Adrenal gland (tissue), 12 donors: Measurements from ENCODE around the gene MAPK13. TPM values are rescaled to one million over a fixed set of nuclear protein-coding genes. Genes with fewer than 3 reads are reported as not detected.

Experiments used
- DNase-seq, 7 donors: peaks; one replicate each; pipeline ENCODE4 v3.0.0-alpha.2; 2019 to 2020
- H3K27ac ChIP-seq, 5 donors: fragments of 200-600 bp; sonication (generic) in 4 of 5; 1 replicate in 3 of 5; 2 replicates in 2 of 5; pipeline versions ENCODE4 v1.5.1 to v1.8.0; 2016 to 2020; ENCODE audit warnings: mild to moderate bottlenecking in 1 of 5
- H3K27me3 ChIP-seq: fragments of 200-600 bp; 2 replicates; pipeline ENCODE4 v1.8.0; 2021
- H3K36me3 ChIP-seq, 2 donors: fragments of 200-600 bp; replicated peaks in 1 of 2; 1 replicate in 1 of 2; 2 replicates in 1 of 2; pipeline versions ENCODE4 v1.5.1 to v1.8.0; 2018 to 2022
- H3K4me1 ChIP-seq, 2 donors: fragments of 200-600 bp; replicated peaks in 1 of 2; 1 replicate in 1 of 2; 2 replicates in 1 of 2; pipeline versions ENCODE4 v1.5.1 to v1.8.0; 2018 to 2021
- H3K4me3 ChIP-seq, 4 donors: fragments of 200-600 bp; sonication (generic) in 3 of 4; one replicate each; pipeline ENCODE4 v1.5.1; 2016 to 2018
- H3K9me3 ChIP-seq, 3 donors: fragments of 200-600 bp; sonication (generic) in 1 of 3; replicated peaks in 1 of 3; 1 replicate in 2 of 3; 2 replicates in 1 of 3; pipeline versions ENCODE4 v1.5.1 to v1.8.0; 2016 to 2021
- POLR2A ChIP-seq, 2 donors: fragments of 450-650 bp; IDR thresholded peaks; one replicate each; pipeline ENCODE4 v1.6.1; 2017; ENCODE audit warnings: antibody characterized with exemption in 2 of 2, mild to moderate bottlenecking in 2 of 2, moderate library complexity in 1 of 2
- WGBS, 4 donors: extraction: QIAGEN DNeasy Blood & Tissue Kit in 2 of 4; methylation state at CpG; one replicate each; pipeline versions ENCODE4 v1.1.5 to v1.1.7; 2013 to 2017; 5-methylcytosine and 5-hydroxymethylcytosine counted together
- intact Hi-C, 2 donors: fragments of 100-400 bp; cut with DNase I; formaldehyde crosslinking; loops; one replicate each; pipeline versions ENCODE4 v1.14.1 to v1.15.0; 2022 to 2023
- polyA plus RNA-seq, 3 donors: library from polyadenylated mRNA; stranded (reverse); fragments of 200-250 nt in 2 of 3; fragments of 350-450 nt in 1 of 3; fragmentation: Illumina TruSeq in 1 of 3; extraction: RNeasy Lipid Tissue Mini Kit (QIAGEN cat#74804) in 1 of 3; gene quantifications; one replicate each; pipeline ENCODE4 v1.2.3, GENCODE V29; 2013 to 2014
- total RNA-seq, 9 donors: library from RNA; depleted of rRNA in 4 of 9; stranded (reverse); fragments of >200 nt in 4 of 9; fragments of 120-200 nt in 1 of 9; fragmentation: NEBNext Ultra II Directional in 1 of 9; extraction: Animal tissue kit (Norgen Biotek cat#: 25700) in 1 of 9; gene quantifications; one replicate each; pipeline versions ENCODE4 v1.1.0 to v1.2.4, GENCODE V29; 2013 to 2023
- TF ChIP-seq, protein P1 (sequence below), 6 experiments: fragments of 450-650 bp in 4 of 6; fragments of 200-600 bp in 2 of 6; sonication (generic) in 1 of 6; IDR thresholded peaks; 1 replicate in 5 of 6; 2 replicates in 1 of 6; pipeline versions ENCODE4 v1.5.1 to v1.8.0; 2016 to 2021; ENCODE audit warnings: antibody characterized with exemption in 6 of 6, mild to moderate bottlenecking in 2 of 6, moderate library complexity in 1 of 6
- donor health status: healthy with polysubstance abuse.
- donor health status: Bipolar disorder and iron deficiency.
- donor health status: DM: yes; HTN: yes; CAD: no.
- donor health status: DM: no; HTN: no; CAD: no.
- donor health status: DM: no; HTN: no; CAD: no.
- donor health status: DM: yes; HTN: yes; CAD: no.

Gene MAPK13
- total and polyA plus RNA-seq, 12 donors = 30.0 to 148 (median 83.4) TPM

DNA sequence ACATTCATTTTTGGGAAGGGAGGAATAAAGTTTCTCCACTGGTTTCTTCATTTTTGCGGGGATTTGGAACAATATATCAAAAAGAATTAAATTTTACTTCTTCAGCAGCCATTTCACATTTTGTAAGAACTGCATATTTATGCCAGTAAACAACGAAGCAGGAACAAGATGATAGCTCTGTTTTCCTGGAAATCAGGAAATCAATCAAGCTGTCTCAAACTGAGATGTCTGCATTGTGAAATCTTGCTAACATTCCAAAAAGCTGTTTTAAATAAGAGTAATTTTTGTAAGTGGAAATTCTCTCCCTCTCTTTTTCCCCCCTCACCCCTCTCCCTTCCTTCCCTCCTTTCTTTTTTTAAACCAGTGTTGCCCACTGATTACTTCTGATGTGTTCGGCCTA lies 20.0 kb downstream of the MAPK13 start:
- Histone ChIP-seq H3K27me3 (no peaks in the 10 kb centered on the region), H3K4me3 (no peak overlapping the region), H3K4me1 (peaks cover 24 to 35% of the 10 kb centered on the region in 2 donors), H3K36me3 (no peaks in the 10 kb centered on the region), H3K9me3 (no peaks in the 10 kb centered on the region), H3K27ac (peak overlapping the region in 4 of 5 donors; percentile 41 to 78 (median 76))
- TF ChIP-seq, protein P1, sequence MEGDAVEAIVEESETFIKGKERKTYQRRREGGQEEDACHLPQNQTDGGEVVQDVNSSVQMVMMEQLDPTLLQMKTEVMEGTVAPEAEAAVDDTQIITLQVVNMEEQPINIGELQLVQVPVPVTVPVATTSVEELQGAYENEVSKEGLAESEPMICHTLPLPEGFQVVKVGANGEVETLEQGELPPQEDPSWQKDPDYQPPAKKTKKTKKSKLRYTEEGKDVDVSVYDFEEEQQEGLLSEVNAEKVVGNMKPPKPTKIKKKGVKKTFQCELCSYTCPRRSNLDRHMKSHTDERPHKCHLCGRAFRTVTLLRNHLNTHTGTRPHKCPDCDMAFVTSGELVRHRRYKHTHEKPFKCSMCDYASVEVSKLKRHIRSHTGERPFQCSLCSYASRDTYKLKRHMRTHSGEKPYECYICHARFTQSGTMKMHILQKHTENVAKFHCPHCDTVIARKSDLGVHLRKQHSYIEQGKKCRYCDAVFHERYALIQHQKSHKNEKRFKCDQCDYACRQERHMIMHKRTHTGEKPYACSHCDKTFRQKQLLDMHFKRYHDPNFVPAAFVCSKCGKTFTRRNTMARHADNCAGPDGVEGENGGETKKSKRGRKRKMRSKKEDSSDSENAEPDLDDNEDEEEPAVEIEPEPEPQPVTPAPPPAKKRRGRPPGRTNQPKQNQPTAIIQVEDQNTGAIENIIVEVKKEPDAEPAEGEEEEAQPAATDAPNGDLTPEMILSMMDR (IDR thresholded peaks at IDR 0.05) = no peak
- no peak for TF ChIP-seq POLR2A (IDR thresholded peaks at IDR 0.05)
- DNase-seq = no peak
- intact Hi-C loops = no loop called here
- 27 to 48% (median 37%) methylated on average over 3 of the region's 3 CpGs for WGBS, 4 donors

DNA sequence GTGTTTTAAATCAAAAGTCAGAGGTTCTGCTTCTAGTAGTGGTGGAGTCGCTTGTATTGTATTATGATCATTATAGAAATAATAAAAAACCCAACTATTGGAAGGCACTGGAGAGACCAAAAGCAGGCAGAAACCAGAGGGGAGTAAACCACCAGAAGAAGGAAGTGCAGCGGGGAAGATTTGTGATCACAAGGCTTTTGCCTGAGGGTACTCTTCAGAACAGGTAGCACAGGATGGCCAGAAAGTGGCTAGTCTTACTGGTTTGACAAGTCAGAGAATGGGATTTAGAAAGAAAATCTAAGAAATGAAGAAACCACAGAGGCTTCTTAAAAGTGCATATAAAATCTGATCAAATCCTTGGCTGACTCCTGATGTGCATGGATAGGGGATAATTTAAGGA lies 24.0 kb downstream of the MAPK13 start:
- TF ChIP-seq, protein P1 (IDR thresholded peaks at IDR 0.05) = no peak
- TF ChIP-seq POLR2A (IDR thresholded peaks at IDR 0.05) = no peak
- intact Hi-C loops = no loop called here
- 88 to 96% (median 92%) methylated on average over 2 of the region's 2 CpGs for WGBS, 4 donors

DNA sequence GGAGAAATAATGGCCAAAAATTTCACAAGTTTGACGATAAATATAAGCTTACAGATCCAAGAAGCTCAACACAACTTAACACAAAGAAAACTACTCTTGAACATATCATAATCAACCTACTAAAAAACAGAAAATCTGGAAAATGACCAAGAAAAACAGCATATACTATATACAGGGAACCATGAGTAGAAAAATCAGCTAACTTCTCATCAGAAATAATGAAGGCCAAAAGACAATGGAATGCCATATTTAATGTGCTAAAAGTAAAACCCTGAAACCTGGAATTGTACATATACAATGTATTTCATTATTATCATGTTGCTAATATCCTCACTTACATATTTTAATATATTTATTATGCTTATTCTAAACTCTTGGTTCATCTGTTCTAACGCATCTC lies 25.3 kb downstream of the MAPK13 start:
- intact Hi-C loops = no loop called here
- Histone ChIP-seq H3K9me3 (no peaks in the 10 kb centered on the region), H3K4me1 (peaks cover 12 to 13% of the 10 kb centered on the region in 2 donors), H3K36me3 (no peaks in the 10 kb centered on the region), H3K4me3 (no peak overlapping the region), H3K27me3 (no peaks in the 10 kb centered on the region), H3K27ac (no peak overlapping the region)
- WGBS, 4 donors = 93 to 99% (median 97%) methylated on average over 2 of the region's 2 CpGs
- no peak for DNase-seq
- no peak for TF ChIP-seq POLR2A (IDR thresholded peaks at IDR 0.05)
- TF ChIP-seq, protein P1 (IDR thresholded peaks at IDR 0.05) = no peak

More for the DNA sequence above, 24.0 kb downstream of the MAPK13 start:
- Histone ChIP-seq H3K4me1 (peaks cover 24 to 27% of the 10 kb centered on the region in 2 donors), H3K27ac (no peak overlapping the region), H3K36me3 (no peaks in the 10 kb centered on the region), H3K27me3 (no peaks in the 10 kb centered on the region), H3K4me3 (no peak overlapping the region), H3K9me3 (no peaks in the 10 kb centered on the region)
- no peak for DNase-seq

GRCh38 chr6:36160147-36160760 lies 29.9 kb downstream of the MAPK13 start:
- no peaks in the 10 kb centered on the region for H3K4me1 ChIP-seq
- no peak for TF ChIP-seq POLR2A (IDR thresholded peaks at IDR 0.05)
- TF ChIP-seq, protein P1 (IDR thresholded peaks at IDR 0.05) = no peak
- H3K27me3 ChIP-seq = no peaks in the 10 kb centered on the region
- H3K4me3 ChIP-seq = no peak overlapping the region
- H3K36me3 ChIP-seq = no peaks in the 10 kb centered on the region
- no peak overlapping the region for H3K27ac ChIP-seq
- DNase-seq = no peak
- no peaks in the 10 kb centered on the region for H3K9me3 ChIP-seq
- WGBS, 4 donors = 86 to 94% (median 93%) methylated on average over 4 of the region's 4 CpGs
- intact Hi-C loops = no loop called here
